Colonic mucosa (tissue), 4 donors: ENCODE data around the gene TSPAN3. TPM values are rescaled to one million over a fixed set of nuclear protein-coding genes. Genes with fewer than 3 reads are reported as not detected.

Source experiments
- DNase-seq: peaks from one replicate; pipeline ENCODE4 v3.0.0-alpha.2; 2020
- H3K27ac ChIP-seq: fragments of 200-600 bp; one replicate; pipeline ENCODE4 v1.8.0; 2021
- H3K27me3 ChIP-seq: fragments of 200-600 bp; one replicate; pipeline ENCODE4 v1.8.0; 2021
- H3K36me3 ChIP-seq: fragments of 200-600 bp; one replicate; pipeline ENCODE4 v1.8.0; 2021
- H3K4me1 ChIP-seq: fragments of 200-600 bp; one replicate; pipeline ENCODE4 v1.8.0; 2021; ENCODE audit warnings: mild to moderate bottlenecking
- H3K4me3 ChIP-seq: fragments of 200-600 bp; one replicate; pipeline ENCODE4 v1.8.0; 2021
- H3K9ac ChIP-seq, 2 donors: one replicate each; pipeline ENCODE4 v1.7.0; 2013; ENCODE audit warnings: control low read depth in 2 of 2, low read depth in 2 of 2, low read length in 2 of 2
- H3K9me3 ChIP-seq: fragments of 200-600 bp; one replicate; pipeline ENCODE4 v1.8.0; 2021
- intact Hi-C: fragments of 100-400 bp; cut with DNase I; formaldehyde crosslinking; loops from one replicate; pipeline ENCODE4 v1.14.1; 2022
- total RNA-seq, 2 donors: library from RNA; stranded (reverse); fragmentation: NEBNext Ultra II Directional in 1 of 2; extraction: Animal tissue kit (Norgen Biotek cat#: 25700) in 1 of 2; gene quantifications; one replicate each; pipeline ENCODE4 v1.2.1, GENCODE V29; 2021
- TF ChIP-seq, protein P1 (sequence below): fragments of 200-600 bp; IDR thresholded peaks from one replicate; pipeline ENCODE4 v1.8.0; 2022; ENCODE audit warnings: antibody characterized with exemption, mild to moderate bottlenecking
- donor health status: healthy.
- donor health status: DM: no; HTN: no; CAD: no.
- donor health status: DM: no; HTN: no; CAD: no.

Gene TSPAN3
- 100 to 1,000 TPM; 594 to 841 TPM for total RNA-seq

GRCh38 chr15:77070495-77071304, at the start of gene TSPAN3:
Gene TSPAN3, minus strand, starts transcription at chr15:77071109. Its CDS starts 155 bp downstream, at chr15:77070954.
- peaks cover 17% of the 10 kb centered on the region for H3K4me1 ChIP-seq
- no peaks in the 10 kb centered on the region for H3K9me3 ChIP-seq
- DNase-seq, result peak; percentile 93
- peak within 1 kb of the TSS; percentile 90 for H3K4me3 ChIP-seq
- no peaks in the 10 kb centered on the region for H3K36me3 ChIP-seq
- TF ChIP-seq, protein P1, sequence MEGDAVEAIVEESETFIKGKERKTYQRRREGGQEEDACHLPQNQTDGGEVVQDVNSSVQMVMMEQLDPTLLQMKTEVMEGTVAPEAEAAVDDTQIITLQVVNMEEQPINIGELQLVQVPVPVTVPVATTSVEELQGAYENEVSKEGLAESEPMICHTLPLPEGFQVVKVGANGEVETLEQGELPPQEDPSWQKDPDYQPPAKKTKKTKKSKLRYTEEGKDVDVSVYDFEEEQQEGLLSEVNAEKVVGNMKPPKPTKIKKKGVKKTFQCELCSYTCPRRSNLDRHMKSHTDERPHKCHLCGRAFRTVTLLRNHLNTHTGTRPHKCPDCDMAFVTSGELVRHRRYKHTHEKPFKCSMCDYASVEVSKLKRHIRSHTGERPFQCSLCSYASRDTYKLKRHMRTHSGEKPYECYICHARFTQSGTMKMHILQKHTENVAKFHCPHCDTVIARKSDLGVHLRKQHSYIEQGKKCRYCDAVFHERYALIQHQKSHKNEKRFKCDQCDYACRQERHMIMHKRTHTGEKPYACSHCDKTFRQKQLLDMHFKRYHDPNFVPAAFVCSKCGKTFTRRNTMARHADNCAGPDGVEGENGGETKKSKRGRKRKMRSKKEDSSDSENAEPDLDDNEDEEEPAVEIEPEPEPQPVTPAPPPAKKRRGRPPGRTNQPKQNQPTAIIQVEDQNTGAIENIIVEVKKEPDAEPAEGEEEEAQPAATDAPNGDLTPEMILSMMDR, result no peak
- peak within 1 kb of the TSS; percentile 94 for H3K27ac ChIP-seq
- intact Hi-C loops, result no loop called here
- H3K27me3 ChIP-seq, result no peaks in the 10 kb centered on the region
- peak within 1 kb of the TSS; percentile 89 to 93 for H3K9ac ChIP-seq

GRCh38 chr15:77120576-77120975, 49.7 kb upstream of the TSPAN3 start:
- DNase-seq, result no peak
- no peaks in the 10 kb centered on the region for H3K9me3 ChIP-seq
- H3K4me1 ChIP-seq, result no peaks in the 10 kb centered on the region
- no peak overlapping the region for H3K4me3 ChIP-seq
- no peak overlapping the region for H3K9ac ChIP-seq
- H3K27me3 ChIP-seq, result no peaks in the 10 kb centered on the region
- H3K36me3 ChIP-seq, result no peaks in the 10 kb centered on the region
- intact Hi-C loops, result no loop called here
- TF ChIP-seq, protein P1, result no peak
- H3K27ac ChIP-seq, result no peak overlapping the region

- intact Hi-C loops, result loop anchor here (5.0 kb wide), 1 partner anchor 378 kb away; no protein-coding TSS in a partner anchor
- Histone ChIP-seq H3K36me3 (no peaks in the 10 kb centered on the region), H3K4me1 (no peaks in the 10 kb centered on the region), H3K27ac (no peak overlapping the region), H3K9ac (no peak overlapping the region), H3K4me3 (no peak overlapping the region), H3K9me3 (no peaks in the 10 kb centered on the region), H3K27me3 (no peaks in the 10 kb centered on the region)
- TF ChIP-seq, protein P1, result no peak
- no peak for DNase-seq
These were observed 48.5 kb upstream of the TSPAN3 start for GRCh38 chr15:77119446-77119845.

DNA sequence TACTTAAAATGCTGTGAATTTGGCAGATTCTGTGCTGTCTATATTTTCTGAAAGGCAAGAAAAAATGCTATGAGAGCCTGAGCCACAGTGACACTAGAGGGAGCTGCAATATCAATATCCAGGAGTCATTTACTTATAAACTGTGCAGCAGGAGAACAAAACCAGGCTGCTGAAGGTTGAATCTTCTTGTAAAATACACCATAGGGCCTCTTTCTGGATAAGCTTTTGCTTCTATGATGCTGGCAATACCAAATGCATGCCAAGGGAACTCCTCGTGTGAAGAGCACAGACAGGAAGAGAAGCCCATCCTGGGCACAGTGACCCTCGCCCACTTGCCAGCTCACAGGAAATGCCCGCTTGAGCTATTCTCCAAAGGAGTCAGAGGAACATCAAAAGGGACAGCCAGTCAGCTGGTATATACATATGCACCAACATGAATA, 48.0 kb upstream of the TSPAN3 start:
- no peaks in the 10 kb centered on the region for H3K27me3 ChIP-seq
- H3K4me3 ChIP-seq, result no peak overlapping the region
- no peaks in the 10 kb centered on the region for H3K4me1 ChIP-seq
- DNase-seq, result peak; percentile 49
- no peak overlapping the region for H3K9ac ChIP-seq
- H3K36me3 ChIP-seq, result no peaks in the 10 kb centered on the region
- TF ChIP-seq, protein P1, result peak; percentile 60
- no peak overlapping the region for H3K27ac ChIP-seq
- intact Hi-C loops, result loop anchor here (5.0 kb wide), 1 partner anchor 378 kb away; no protein-coding TSS in a partner anchor
- H3K9me3 ChIP-seq, result no peaks in the 10 kb centered on the region

DNA sequence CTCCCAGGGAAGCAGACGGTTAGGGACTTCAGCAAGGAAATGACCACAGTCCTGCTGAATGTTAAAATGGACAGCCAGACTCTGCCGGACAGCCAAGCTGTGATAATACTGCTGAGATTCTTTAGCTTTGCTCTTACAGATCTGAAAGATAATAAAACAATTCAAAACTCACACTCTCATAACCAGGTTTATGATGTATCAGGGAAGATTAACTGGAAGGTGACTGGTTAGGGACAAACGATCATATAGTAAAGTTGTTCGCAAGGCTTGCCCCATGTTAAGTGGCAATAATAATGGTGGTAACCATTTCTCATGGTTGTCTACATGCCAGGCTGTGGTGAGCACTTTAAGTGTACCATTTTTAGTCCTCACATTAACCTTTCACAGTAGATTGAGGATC, 44.3 kb upstream of the TSPAN3 start:
- intact Hi-C loops, result loop anchor here (5.0 kb wide), 1 partner anchor 382 kb away; no protein-coding TSS in a partner anchor
- TF ChIP-seq, protein P1, result no peak
- Histone ChIP-seq H3K27me3 (no peaks in the 10 kb centered on the region), H3K4me1 (no peaks in the 10 kb centered on the region), H3K9me3 (no peaks in the 10 kb centered on the region), H3K36me3 (no peaks in the 10 kb centered on the region), H3K27ac (no peak overlapping the region), H3K4me3 (no peak overlapping the region), H3K9ac (no peak overlapping the region)
- DNase-seq, result no peak
